Immature natural killer cell (primary cell): ENCODE measurements around the gene CD79A. TPM values are rescaled to one million over a fixed set of nuclear protein-coding genes. Genes with fewer than 3 reads are reported as not detected.

Source experiments
- DNase-seq, 3 donors: peaks; one replicate each; pipeline ENCODE4 v3.0.0; 2022; ENCODE audit warnings: mixed read lengths in 1 of 3
- H3K27ac Mint-ChIP-seq, 6 donors: one replicate each; pipeline ENCODE4 v1.8.0; 2020; ENCODE audit warnings: mixed read lengths in 6 of 6, mild to moderate bottlenecking in 5 of 6, inconsistent platforms in 4 of 6, moderate library complexity in 3 of 6
- H3K27me3 Mint-ChIP-seq, 3 donors: one replicate each; pipeline ENCODE4 v1.8.0; 2020 to 2021; ENCODE audit warnings: low read depth in 3 of 3, mild to moderate bottlenecking in 3 of 3, mixed read lengths in 3 of 3, moderate library complexity in 3 of 3, inconsistent platforms in 1 of 3
- H3K36me3 Mint-ChIP-seq, 3 donors: one replicate each; pipeline ENCODE4 v1.8.0; 2020; ENCODE audit warnings: mixed read lengths in 3 of 3, inconsistent platforms in 2 of 3, mild to moderate bottlenecking in 2 of 3
- H3K4me1 Mint-ChIP-seq, 2 donors: one replicate each; pipeline ENCODE4 v1.8.0; 2020; ENCODE audit warnings: inconsistent platforms in 2 of 2, mild to moderate bottlenecking in 2 of 2, mixed read lengths in 2 of 2, moderate library complexity in 1 of 2
- H3K4me3 Mint-ChIP-seq, 5 donors: one replicate each; pipeline ENCODE4 v1.8.0; 2020; ENCODE audit warnings: mild to moderate bottlenecking in 5 of 5, mixed read lengths in 5 of 5, inconsistent platforms in 3 of 5, moderate library complexity in 3 of 5
- H3K9me3 Mint-ChIP-seq, 6 donors: one replicate each; pipeline ENCODE4 v1.8.0; 2020; ENCODE audit warnings: mild to moderate bottlenecking in 6 of 6, mixed read lengths in 6 of 6, inconsistent platforms in 4 of 6, moderate library complexity in 3 of 6
- polyA plus RNA-seq, 3 donors: library from polyadenylated mRNA; unstranded; fragments of 300-500 nt; fragmentation: Illumina TruSeq; gene quantifications; one replicate each; pipeline ENCODE4 v1.2.3, GENCODE V29; 2021

Gene CD79A
- polyA plus RNA-seq, 3 donors from 2014 or later, result 4.1 to 8.3 (median 5.1) TPM

DNA sequence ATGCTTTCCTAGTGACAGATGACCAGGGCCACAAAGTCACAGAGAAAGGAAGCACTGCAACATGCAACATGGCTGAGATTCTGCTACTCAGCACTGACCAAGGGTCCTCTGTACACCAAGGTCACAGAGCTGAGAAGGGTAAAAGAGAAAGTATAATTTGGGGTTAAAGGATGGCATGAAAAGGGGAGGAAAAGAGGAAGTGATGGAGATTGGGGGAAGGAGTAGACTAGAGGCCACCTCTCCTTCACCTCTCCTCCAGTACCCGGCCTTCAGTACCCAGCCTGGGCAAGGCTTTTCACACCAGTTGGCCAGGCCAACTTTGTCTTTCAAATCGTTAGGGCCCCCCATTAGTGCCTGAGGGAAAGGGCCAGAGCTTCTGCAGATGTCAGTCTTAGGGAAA, 23.3 kb upstream of the CD79A start:
- peaks cover 1 to 3% (median 3%) of the 10 kb centered on the region in 3 donors for H3K27me3 Mint-ChIP-seq
- no peaks in the 10 kb centered on the region for H3K36me3 Mint-ChIP-seq
- H3K4me1 Mint-ChIP-seq, result no peaks in the 10 kb centered on the region
- DNase-seq, result no peak
- no peak overlapping the region for H3K4me3 Mint-ChIP-seq
- H3K9me3 Mint-ChIP-seq, result no peaks in the 10 kb centered on the region
- no peak overlapping the region for H3K27ac Mint-ChIP-seq

DNA sequence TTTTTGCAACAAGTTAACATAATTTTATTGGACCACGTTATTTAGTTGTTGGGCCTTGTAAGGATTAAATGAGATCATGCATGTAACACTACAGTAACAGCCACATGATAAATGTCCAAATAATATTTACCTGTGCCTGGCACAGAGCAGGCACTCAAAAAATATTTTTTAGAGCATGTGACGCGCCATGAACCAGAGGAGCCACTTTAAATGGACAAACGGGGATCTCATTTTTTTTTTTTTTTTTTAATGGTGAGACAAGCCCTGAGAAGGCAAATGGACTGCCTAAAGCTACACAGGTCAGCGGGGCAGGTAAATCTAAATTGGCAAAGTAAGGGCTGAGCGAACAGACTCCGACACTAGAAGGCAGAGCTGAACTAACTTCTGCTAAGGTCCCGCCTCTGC, 17.9 kb upstream of the CD79A start:
- peak overlapping the region; percentile 91 to 98 (median 93) for H3K4me3 Mint-ChIP-seq
- peak overlapping the region; percentile 91 to 99 (median 98) for H3K27ac Mint-ChIP-seq
- H3K4me1 Mint-ChIP-seq, result peaks cover 45 to 48% of the 10 kb centered on the region in 2 donors
- peaks cover 4 to 10% (median 9%) of the 10 kb centered on the region in 3 donors for H3K27me3 Mint-ChIP-seq
- no peaks in the 10 kb centered on the region for H3K9me3 Mint-ChIP-seq
- H3K36me3 Mint-ChIP-seq, result peaks cover 6 to 21% (median 15%) of the 10 kb centered on the region in 3 donors
- DNase-seq, result no peak

DNA sequence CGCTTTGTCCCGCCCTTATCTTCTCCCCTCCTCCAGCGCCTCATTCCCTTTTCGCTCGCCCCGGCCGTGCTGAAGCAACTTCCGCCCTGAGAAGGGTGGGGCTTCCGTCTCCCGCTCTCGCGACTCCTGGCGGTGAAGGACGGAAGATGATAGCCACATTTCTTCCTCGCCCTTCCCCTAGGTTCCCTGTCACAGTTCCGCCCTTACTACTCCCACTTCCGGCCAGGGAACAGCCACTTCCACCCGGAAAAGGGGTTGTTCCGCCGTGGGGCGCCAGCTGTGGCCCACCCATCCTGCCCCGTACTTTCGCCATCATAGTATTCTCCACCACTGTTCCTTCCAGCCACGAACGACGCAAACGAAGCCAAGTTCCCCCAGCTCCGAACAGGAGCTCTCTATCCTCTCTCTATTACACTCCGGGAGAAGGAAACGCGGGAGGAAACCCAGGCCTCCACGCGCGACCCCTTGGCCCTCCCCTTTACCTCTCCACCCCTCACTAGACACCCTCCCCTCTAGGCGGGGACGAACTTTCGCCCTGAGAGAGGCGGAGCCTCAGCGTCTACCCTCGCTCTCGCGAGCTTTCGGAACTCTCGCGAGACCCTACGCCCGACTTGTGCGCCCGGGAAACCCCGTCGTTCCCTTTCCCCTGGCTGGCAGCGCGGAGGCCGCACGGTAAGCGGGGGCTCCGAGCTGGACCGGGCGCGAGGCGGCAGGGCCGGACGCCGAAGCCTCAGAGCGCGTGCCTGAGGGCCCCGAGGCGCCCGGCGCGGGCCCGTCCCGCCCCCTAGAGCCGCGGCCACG, 17.3 kb upstream of the CD79A start, which contains the start of gene RPS19:
Gene RPS19 (plus strand): TSS at position 638 of the 801 bp plus-strand sequence. CDS start 520 bp downstream, outside the sequence.
- Mint-ChIP-seq H3K27ac (peak within 1 kb of the TSS; percentile 91 to 99 (median 98)), H3K36me3 (peaks cover 11 to 26% (median 15%) of the 10 kb centered on the region in 3 donors), H3K9me3 (no peaks in the 10 kb centered on the region), H3K4me1 (peaks cover 48 to 54% of the 10 kb centered on the region in 2 donors), H3K4me3 (peak within 1 kb of the TSS; percentile 91 to 98 (median 93)), H3K27me3 (peaks cover 1 to 10% (median 9%) of the 10 kb centered on the region in 3 donors)
- peak; percentile 98 to 99 (median 99) for DNase-seq

DNA sequence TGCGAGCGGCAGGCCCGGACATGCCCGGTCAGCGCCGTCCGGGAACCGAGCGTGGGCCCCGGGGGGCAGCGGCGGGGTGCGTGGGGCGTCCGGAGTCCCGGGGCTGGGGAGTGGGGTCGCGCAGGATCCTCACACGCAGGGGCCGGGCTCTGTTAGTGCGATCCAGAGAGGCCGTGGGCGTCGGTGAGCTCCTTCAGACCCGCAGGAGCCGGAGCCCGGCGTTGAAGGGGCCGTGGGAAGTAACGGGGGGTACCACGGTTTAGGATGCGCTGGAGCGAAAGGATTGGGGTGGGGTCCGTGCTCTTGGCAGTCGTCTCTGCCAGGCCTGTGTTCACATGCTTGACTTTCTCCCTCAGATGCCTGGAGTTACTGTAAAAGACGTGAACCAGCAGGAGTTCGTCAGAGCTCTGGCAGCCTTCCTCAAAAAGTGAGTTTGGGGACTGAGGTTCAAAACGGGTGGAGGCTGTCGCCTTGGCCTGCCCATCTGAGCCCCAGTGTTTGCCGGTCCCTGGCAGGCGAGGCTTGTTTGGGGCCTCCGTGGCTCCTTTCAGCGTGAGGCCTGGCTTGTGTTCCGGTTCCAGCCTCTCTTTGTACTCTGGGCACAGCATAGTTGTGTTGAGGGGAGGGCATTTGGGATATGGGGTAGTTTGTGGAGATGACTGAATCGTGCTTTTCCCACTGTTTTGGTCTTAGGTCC, 16.5 kb upstream of the CD79A start:
- Mint-ChIP-seq H3K4me1 (peaks cover 50 to 54% of the 10 kb centered on the region in 2 donors), H3K27ac (peak overlapping the region; percentile 86 to 94 (median 91)), H3K4me3 (peak overlapping the region; percentile 82 to 98 (median 91)), H3K9me3 (no peaks in the 10 kb centered on the region), H3K27me3 (peaks cover 1 to 10% (median 8%) of the 10 kb centered on the region in 3 donors), H3K36me3 (peaks cover 11 to 26% (median 15%) of the 10 kb centered on the region in 3 donors)
- no peak for DNase-seq

DNA sequence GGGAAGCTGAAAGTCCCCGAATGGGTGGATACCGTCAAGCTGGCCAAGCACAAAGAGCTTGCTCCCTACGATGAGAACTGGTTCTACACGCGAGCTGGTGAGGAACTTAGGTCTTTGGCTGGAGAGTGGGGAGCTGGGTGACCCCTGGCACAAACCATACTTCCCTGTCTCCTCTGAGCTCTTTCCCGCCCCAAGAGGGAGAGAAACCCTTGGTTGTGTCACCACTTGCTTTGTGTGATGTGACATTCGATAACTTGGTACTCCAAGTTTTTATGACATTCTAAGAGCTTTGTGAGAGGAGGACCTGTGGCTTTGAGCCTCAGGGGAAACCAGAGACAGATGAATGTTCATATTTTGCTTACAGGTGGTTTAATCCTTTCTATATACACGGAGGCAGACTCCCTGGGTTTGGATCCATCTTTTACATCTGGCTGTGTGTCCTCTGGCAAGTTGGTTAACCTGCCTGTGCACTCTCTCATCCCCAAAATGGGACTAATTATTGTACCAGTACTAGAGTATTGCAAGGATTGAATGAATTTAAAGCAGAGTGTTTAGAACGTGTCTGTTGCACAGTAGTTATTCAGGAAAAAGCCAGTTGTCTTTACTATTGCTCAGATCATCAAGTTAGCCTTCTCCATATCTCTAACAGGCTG, 15.8 kb upstream of the CD79A start:
- peaks cover 1 to 10% (median 8%) of the 10 kb centered on the region in 3 donors for H3K27me3 Mint-ChIP-seq
- no peak for DNase-seq
- H3K27ac Mint-ChIP-seq, result peak overlapping the region; percentile 86 to 94 (median 91)
- H3K36me3 Mint-ChIP-seq, result peaks cover 11 to 26% (median 15%) of the 10 kb centered on the region in 3 donors
- H3K4me3 Mint-ChIP-seq, result peak overlapping the region; percentile 82 to 98 (median 91)
- H3K9me3 Mint-ChIP-seq, result no peaks in the 10 kb centered on the region
- H3K4me1 Mint-ChIP-seq, result peaks cover 51 to 54% of the 10 kb centered on the region in 2 donors

DNA sequence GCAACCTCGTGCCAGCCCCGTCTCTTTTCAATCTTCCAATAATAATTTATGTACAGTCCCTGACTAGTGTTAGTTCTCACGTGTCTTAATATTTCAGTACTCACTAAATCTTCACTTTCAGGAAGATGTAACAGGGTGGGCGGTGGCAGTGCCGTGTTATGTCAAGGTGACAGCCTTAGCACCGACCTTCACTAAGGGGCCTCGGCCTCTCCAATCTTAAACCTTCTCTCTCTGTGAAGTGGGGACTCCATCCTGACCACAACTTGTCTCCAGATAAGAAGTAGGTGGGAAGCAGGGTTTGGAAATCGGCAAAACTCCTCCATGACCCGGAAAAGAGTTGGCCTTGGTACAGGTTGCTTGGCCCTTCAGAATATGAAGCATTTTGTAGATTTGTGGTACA, 15.2 kb upstream of the CD79A start:
- peak overlapping the region; percentile 63 to 98 (median 91) for H3K4me3 Mint-ChIP-seq
- no peak for DNase-seq
- H3K36me3 Mint-ChIP-seq, result peaks cover 11 to 26% (median 15%) of the 10 kb centered on the region in 3 donors
- H3K9me3 Mint-ChIP-seq, result no peaks in the 10 kb centered on the region
- H3K27ac Mint-ChIP-seq, result peak overlapping the region in 5 of 6 donors; percentile 43 to 94 (median 91)
- peaks cover 1 to 10% (median 8%) of the 10 kb centered on the region in 3 donors for H3K27me3 Mint-ChIP-seq
- peaks cover 54% of the 10 kb centered on the region in 2 donors for H3K4me1 Mint-ChIP-seq

DNA sequence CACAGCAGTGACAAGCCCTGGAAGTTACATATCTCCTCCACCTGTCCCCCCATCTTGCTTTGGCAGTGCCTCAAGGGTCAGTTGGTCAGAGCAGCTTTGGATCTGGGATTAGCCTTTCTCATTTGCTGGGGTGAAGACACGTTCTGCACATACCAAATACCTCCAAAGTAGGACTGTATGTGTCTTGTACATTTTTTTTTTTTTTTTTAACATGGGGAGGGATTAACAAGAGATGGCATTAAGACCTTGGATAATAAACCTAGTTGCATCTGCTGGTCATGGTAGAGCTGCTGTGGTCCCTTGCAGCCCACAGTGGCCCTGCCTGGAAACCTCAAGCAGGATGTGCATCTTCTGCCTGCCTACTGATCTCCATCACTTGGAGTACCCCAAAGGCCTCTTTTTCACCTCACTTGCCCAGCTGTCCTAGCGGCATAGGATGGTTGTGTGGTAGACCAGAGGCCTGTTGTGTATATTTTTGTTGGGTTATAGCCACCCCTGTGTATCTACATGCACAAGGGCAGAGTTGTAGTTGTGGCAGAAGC, 14.6 kb upstream of the CD79A start:
- peaks cover 11 to 26% (median 15%) of the 10 kb centered on the region in 3 donors for H3K36me3 Mint-ChIP-seq

DNA sequence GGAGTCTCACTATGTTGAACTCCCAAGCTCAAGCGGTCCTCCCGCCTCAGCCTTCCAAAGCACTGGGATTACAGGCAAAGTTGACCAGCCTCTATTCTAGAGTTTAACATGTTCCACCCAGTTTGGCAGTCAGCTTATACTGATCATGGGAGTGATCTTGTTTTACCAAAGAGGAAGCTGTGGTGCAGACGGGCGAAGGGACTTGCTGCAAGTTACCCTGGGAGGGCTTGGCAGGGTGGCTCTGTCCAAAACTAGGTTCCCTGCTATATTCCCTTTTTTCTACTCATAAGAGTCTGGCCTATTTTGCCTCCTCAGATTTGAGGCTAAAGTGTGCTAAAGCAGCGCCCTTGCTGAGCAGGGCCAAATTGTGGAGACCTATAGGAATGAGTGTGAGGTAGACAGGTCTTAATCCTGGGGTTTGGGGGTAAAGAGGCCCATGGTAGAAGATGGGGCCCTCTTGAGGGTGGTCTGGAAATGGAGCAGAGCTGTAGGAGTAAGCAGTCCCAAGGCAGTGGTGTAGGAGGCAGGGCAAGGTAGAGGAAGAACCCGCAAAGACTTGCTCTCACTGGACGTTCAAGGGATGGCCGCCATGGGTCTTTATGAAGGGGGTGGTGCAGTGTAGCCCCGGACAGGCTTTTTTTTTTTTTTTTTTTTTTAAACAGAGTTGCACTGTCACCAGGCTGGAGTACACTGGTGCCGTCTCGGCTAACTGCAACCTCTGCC, 13.7 kb upstream of the CD79A start:
- Mint-ChIP-seq H3K36me3 (peaks cover 11 to 33% (median 15%) of the 10 kb centered on the region in 3 donors), H3K9me3 (no peaks in the 10 kb centered on the region), H3K27me3 (peaks cover 3 to 12% (median 8%) of the 10 kb centered on the region in 3 donors), H3K27ac (peak overlapping the region; percentile 42 to 83 (median 60)), H3K4me3 (no peak overlapping the region), H3K4me1 (peaks cover 60 to 63% of the 10 kb centered on the region in 2 donors)
- DNase-seq, result no peak

More for the DNA sequence above, 14.6 kb upstream of the CD79A start:
- no peak for DNase-seq
- peaks cover 54% of the 10 kb centered on the region in 2 donors for H3K4me1 Mint-ChIP-seq
- H3K9me3 Mint-ChIP-seq, result no peaks in the 10 kb centered on the region
- peak overlapping the region in 4 of 5 donors; percentile 42 to 93 (median 59) for H3K4me3 Mint-ChIP-seq
- H3K27ac Mint-ChIP-seq, result peak overlapping the region in 4 of 6 donors; percentile 13 to 92 (median 60)
- peaks cover 1 to 10% (median 8%) of the 10 kb centered on the region in 3 donors for H3K27me3 Mint-ChIP-seq

DNA sequence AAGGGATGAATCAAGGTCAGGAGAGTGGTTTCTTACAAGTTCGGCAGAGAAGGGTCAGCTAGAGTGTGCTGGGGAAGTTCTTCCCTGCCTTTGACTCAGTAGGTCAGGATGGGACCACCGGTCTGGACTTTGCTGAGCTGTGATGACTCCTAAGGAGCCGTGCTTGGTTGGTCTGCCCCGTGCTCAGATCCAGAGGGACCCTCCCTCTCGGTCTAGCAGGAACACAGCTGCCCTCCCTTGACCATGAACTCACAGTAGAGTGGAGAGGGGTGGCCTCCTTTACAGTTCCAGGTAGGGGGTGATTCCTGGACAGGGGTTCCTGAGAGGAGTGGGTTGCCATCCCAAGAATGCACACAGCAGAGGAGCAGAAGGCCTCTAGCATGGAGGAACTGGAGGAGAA, 12.7 kb upstream of the CD79A start:
- Mint-ChIP-seq H3K27ac (peak overlapping the region in 3 of 6 donors; percentile 43 to 53 (median 53)), H3K4me3 (no peak overlapping the region), H3K36me3 (peaks cover 11 to 33% (median 15%) of the 10 kb centered on the region in 3 donors), H3K9me3 (no peaks in the 10 kb centered on the region), H3K4me1 (peaks cover 58 to 59% of the 10 kb centered on the region in 2 donors), H3K27me3 (peaks cover 3 to 11% (median 8%) of the 10 kb centered on the region in 3 donors)
- DNase-seq, result no peak

DNA sequence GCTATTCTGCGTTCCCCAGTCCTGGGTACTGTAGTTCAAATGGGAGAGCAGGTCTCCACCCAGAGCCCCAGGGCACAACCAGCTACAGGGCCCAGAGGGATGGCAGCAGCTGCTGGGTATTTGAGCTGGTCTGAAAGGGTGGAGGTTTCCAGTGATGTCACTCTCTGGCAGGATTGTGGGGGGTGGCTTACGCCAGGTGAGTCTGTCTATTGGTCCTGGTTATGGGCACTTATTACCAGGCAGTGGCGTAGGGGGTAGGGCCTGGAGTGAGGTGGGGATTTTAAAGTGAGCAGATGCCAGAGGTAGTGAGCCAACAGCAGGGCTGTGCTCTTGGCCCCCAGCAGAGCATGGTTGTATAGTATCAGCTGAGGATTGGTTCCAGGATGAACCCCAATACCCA, 10.8 kb upstream of the CD79A start:
- peaks cover 11 to 39% (median 16%) of the 10 kb centered on the region in 3 donors for H3K36me3 Mint-ChIP-seq
- H3K4me1 Mint-ChIP-seq, result peaks cover 56 to 57% of the 10 kb centered on the region in 2 donors
- H3K4me3 Mint-ChIP-seq, result no peak overlapping the region
- peaks cover 3 to 11% (median 6%) of the 10 kb centered on the region in 3 donors for H3K27me3 Mint-ChIP-seq
- no peaks in the 10 kb centered on the region for H3K9me3 Mint-ChIP-seq
- H3K27ac Mint-ChIP-seq, result peak overlapping the region in 3 of 6 donors; percentile 39 to 71 (median 59)
- no peak for DNase-seq

DNA sequence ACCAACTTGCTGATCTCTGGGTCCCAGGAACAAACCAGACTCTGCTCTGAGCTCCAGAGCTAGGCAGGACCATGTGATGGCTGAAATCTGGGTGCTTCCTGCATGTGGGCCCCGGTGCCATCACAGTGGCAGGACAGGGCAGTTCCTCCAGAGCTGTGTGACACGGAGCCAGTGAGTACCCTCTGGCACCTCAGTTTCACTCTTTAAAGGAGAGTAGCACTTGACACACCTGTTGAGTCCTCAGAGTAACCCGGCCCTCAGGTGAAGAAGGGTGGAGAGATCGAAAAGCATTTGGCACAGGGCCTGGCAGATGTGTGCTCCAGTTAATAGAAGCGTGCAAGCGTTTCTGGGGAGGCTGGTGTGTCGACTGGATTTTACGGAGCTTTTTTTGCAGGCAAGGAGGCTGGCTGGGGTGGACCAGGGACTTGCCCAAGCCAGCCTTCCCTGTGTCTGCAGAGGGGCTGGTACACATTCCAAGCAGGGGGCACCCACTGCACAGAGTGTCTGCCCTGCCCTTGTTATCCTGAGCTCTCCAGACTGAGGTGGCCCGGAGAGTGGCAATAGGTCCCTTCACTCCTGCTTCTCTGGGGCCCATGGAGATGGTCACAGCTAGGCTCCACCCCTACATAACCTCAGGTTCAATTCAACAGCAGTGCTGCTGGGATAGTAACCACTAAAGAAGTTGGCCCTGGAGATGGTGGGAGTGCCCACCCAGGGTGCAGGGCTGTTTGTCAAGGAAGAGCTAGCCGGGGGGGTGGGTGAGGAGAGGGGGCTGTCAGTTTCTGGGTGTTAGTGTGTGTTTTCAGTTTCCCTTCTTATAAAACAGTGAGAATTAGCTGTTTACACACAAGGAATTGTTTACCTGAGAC, 8.7 kb upstream of the CD79A start:
- DNase-seq, result no peak
- Mint-ChIP-seq H3K4me3 (peak overlapping the region in 1 of 5 donors; percentile 35), H3K27ac (peak overlapping the region; percentile 61 to 94 (median 84)), H3K36me3 (peaks cover 8 to 27% (median 10%) of the 10 kb centered on the region in 3 donors), H3K9me3 (no peaks in the 10 kb centered on the region), H3K27me3 (peaks cover 8 to 16% (median 10%) of the 10 kb centered on the region in 3 donors), H3K4me1 (peaks cover 56% of the 10 kb centered on the region in 2 donors)

DNA sequence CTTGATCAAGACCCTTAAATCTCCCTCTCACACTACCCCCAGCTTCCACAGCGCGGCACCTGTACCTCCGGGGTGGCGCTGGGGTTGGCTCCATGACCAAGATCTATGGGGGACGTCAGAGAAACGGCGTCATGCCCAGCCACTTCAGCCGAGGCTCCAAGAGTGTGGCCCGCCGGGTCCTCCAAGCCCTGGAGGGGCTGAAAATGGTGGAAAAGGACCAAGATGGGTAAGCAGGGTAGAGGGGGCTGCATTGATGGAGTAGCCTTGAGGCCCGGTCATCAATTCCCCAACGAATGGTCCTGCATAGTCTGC, 8.1 kb upstream of the CD79A start:
- H3K4me3 Mint-ChIP-seq, result no peak overlapping the region
- H3K9me3 Mint-ChIP-seq, result no peaks in the 10 kb centered on the region
- peak overlapping the region in 5 of 6 donors; percentile 50 to 94 (median 73) for H3K27ac Mint-ChIP-seq
- H3K4me1 Mint-ChIP-seq, result peaks cover 54 to 57% of the 10 kb centered on the region in 2 donors
- peaks cover 6 to 24% (median 8%) of the 10 kb centered on the region in 3 donors for H3K36me3 Mint-ChIP-seq
- DNase-seq, result no peak
- peaks cover 8 to 16% (median 11%) of the 10 kb centered on the region in 3 donors for H3K27me3 Mint-ChIP-seq
